ENCODE measurements around the gene GPR150. TPM values are rescaled to one million over a fixed set of nuclear protein-coding genes. Genes with fewer than 3 reads are reported as not detected.

The GPR150 gene
- total and polyA plus RNA-seq, 9 of the 15 experiments (the other 6 are each of a cell fraction or from before 2014, with no cell fraction given): not detected

GRCh38 chr5:95669540-95669939, 49.7 kb downstream of the GPR150 start (continued):
- TF ChIP-seq CXXC5 (CRISPR knock-in tag; IDR thresholded peaks at IDR 0.05) (0 out of 2 replicates have a peak, but pooled peaks have one; percentile 19), PBX2 (CRISPR knock-in tag; IDR thresholded peaks at IDR 0.05; ENCODE audit: low read depth) (no peak), PBX2 (tag; conservative IDR thresholded peaks at IDR 0.05; ENCODE audit: low read depth) (no peak), DMBX1 (CRISPR knock-in tag; IDR thresholded peaks at IDR 0.05; ENCODE audit: borderline replicate concordance) (0 out of 2 replicates have a peak, but pooled peaks have one; percentile 39), CBFA2T3 (IDR thresholded peaks at IDR 0.05) (peak; percentile 45), FOXA3 (CRISPR knock-in tag; conservative IDR thresholded peaks at IDR 0.05 in 1 of 2, IDR thresholded peaks at IDR 0.05 in 1 of 2) (peak in 1 of 2 experiments; percentile 47; a peak in 2 of 4 replicates), ZHX1 (conservative IDR thresholded peaks at IDR 0.05; ENCODE audit: low read length) (no peak), L3MBTL2 (IDR thresholded peaks at IDR 0.05) (no peak), NR1H2 (CRISPR knock-in tag; IDR thresholded peaks at IDR 0.05) (no peak)
